ENCODE data around the gene MGAT5. TPM values are rescaled to one million over a fixed set of nuclear protein-coding genes. Genes with fewer than 3 reads are reported as not detected.

Gene MGAT5
- total RNA-seq, 2 experiments from 2014 or later: 36.9 to 42.2 TPM

GRCh38 chr2:134275058-134275862, 21.4 kb downstream of the MGAT5 start:
- H3K36me3 Mint-ChIP-seq (ENCODE audit: low read depth): peaks cover 47% of the 10 kb centered on the region
- ChIA-PET CTCF (interaction anchor here (0.9 to 1.0 kb wide), 2 partner anchors 13 to 30 kb away, joined by 3 to 4 read pairs; no protein-coding TSS in a partner anchor), POLR2A (interaction anchor here (1.0 kb wide), 1 partner anchor 10 kb away, joined by 4 read pairs; no protein-coding TSS in a partner anchor)
- intact Hi-C loops (cut with micrococcal nuclease): no loop called here
- H3K27ac Mint-ChIP-seq: no peak overlapping the region
- peaks cover 57% of the 10 kb centered on the region for H3K4me1 Mint-ChIP-seq (ENCODE audit: low read depth)
- H3K27me3 Mint-ChIP-seq: no peaks in the 10 kb centered on the region
- DNase-seq: no peak
- no peak for ATAC-seq
- no peak overlapping the region for H3K4me3 Mint-ChIP-seq
- no peaks in the 10 kb centered on the region for H3K9me3 Mint-ChIP-seq
- TF ChIP-seq CTCF (IDR thresholded peaks at IDR 0.05): no peak

- Mint-ChIP-seq H3K27ac (no peak overlapping the region), H3K4me3 (no peak overlapping the region), H3K36me3 (ENCODE audit: low read depth) (peaks cover 46% of the 10 kb centered on the region), H3K4me1 (ENCODE audit: low read depth) (peaks cover 59% of the 10 kb centered on the region), H3K27me3 (no peaks in the 10 kb centered on the region), H3K9me3 (no peaks in the 10 kb centered on the region)
- POLR2A ChIA-PET: no interaction called here
- no peak for DNase-seq
- ATAC-seq: no peak
- TF ChIP-seq CTCF (IDR thresholded peaks at IDR 0.05): no peak
- CTCF ChIA-PET: interaction anchor here (1.2 kb wide), 1 partner anchor 136 kb away, joined by 3 read pairs; no protein-coding TSS in a partner anchor
- intact Hi-C loops (cut with micrococcal nuclease): no loop called here
These were observed 22.7 kb downstream of the MGAT5 start for GRCh38 chr2:134276381-134277172.

GRCh38 chr2:134277223-134277622, 23.4 kb downstream of the MGAT5 start:
- CTCF ChIA-PET: interaction anchor here (1.2 kb wide), 2 partner anchors 9 to 135 kb away, joined by 3 read pairs; no protein-coding TSS in a partner anchor
- TF ChIP-seq CTCF (IDR thresholded peaks at IDR 0.05): no peak
- intact Hi-C loops (cut with micrococcal nuclease): no loop called here
- Mint-ChIP-seq H3K4me1 (ENCODE audit: low read depth) (peaks cover 59% of the 10 kb centered on the region), H3K9me3 (no peaks in the 10 kb centered on the region), H3K36me3 (ENCODE audit: low read depth) (peaks cover 40% of the 10 kb centered on the region), H3K27me3 (no peaks in the 10 kb centered on the region), H3K27ac (peak overlapping the region; percentile 46), H3K4me3 (no peak overlapping the region)
- POLR2A ChIA-PET: no interaction called here
- ATAC-seq (no peak), DNase-seq (no peak)

- H3K4me3 Mint-ChIP-seq: no peak overlapping the region
- peaks cover 32% of the 10 kb centered on the region for H3K36me3 Mint-ChIP-seq (ENCODE audit: low read depth)
- ChIA-PET POLR2A (no interaction called here), CTCF (interaction anchor here (1.2 kb wide), 2 partner anchors 10 to 28 kb away, joined by 3 read pairs; no protein-coding TSS in a partner anchor)
- H3K9me3 Mint-ChIP-seq: no peaks in the 10 kb centered on the region
- no peak for TF ChIP-seq CTCF (IDR thresholded peaks at IDR 0.05)
- no peaks in the 10 kb centered on the region for H3K27me3 Mint-ChIP-seq
- ATAC-seq (no peak), DNase-seq (no peak)
- H3K27ac Mint-ChIP-seq: no peak overlapping the region
- peaks cover 60% of the 10 kb centered on the region for H3K4me1 Mint-ChIP-seq (ENCODE audit: low read depth)
- intact Hi-C loops (cut with micrococcal nuclease): no loop called here
These were observed 24.7 kb downstream of the MGAT5 start for GRCh38 chr2:134278553-134278952.
